ENCODE data around the gene SLC25A2.

DNA sequence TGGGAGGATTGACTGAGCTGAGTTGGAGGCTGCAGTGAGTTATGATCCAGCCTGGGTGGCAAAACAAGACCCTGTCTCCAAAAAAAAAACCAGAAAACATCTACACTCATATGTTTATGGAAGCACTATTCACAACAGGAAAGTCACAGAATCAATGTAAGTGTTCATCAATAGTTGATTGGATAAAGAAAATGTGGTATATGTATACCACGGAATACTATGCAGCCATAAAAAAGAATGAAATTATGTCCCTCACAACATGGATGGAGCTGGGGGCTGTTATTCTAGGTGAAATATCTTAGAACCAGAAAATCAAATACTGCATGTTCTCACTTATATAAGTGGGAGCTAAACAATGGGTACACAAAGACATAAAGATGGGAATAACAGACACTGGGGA, 2.8 kb upstream of the SLC25A2 start:
- no peak for TF ChIP-seq POLR2AphosphoS5 (IDR thresholded peaks at IDR 0.05)
- TF ChIP-seq, protein P1, sequence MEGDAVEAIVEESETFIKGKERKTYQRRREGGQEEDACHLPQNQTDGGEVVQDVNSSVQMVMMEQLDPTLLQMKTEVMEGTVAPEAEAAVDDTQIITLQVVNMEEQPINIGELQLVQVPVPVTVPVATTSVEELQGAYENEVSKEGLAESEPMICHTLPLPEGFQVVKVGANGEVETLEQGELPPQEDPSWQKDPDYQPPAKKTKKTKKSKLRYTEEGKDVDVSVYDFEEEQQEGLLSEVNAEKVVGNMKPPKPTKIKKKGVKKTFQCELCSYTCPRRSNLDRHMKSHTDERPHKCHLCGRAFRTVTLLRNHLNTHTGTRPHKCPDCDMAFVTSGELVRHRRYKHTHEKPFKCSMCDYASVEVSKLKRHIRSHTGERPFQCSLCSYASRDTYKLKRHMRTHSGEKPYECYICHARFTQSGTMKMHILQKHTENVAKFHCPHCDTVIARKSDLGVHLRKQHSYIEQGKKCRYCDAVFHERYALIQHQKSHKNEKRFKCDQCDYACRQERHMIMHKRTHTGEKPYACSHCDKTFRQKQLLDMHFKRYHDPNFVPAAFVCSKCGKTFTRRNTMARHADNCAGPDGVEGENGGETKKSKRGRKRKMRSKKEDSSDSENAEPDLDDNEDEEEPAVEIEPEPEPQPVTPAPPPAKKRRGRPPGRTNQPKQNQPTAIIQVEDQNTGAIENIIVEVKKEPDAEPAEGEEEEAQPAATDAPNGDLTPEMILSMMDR (IDR thresholded peaks at IDR 0.05), result no peak
